Uterus (tissue), 2 donors: ENCODE results near the gene RNF141.

Source experiments
- CTCF ChIP-seq, 4 experiments: fragments of 200-600 bp in 2 of 4; fragments of 450-650 bp in 2 of 4; sonication (generic) in 2 of 4; IDR thresholded peaks; one replicate each; pipeline ENCODE4 v1.5.1; 2016 to 2019; ENCODE audit warnings: antibody characterized with exemption in 4 of 4, mild to moderate bottlenecking in 2 of 4, moderate library complexity in 1 of 4
- POLR2A ChIP-seq, 2 donors: fragments of 450-650 bp; IDR thresholded peaks; one replicate each; pipeline ENCODE4 v1.6.1; 2016; ENCODE audit warnings: antibody characterized with exemption in 2 of 2, mild to moderate bottlenecking in 1 of 2, moderate library complexity in 1 of 2

- TF ChIP-seq POLR2A (IDR thresholded peaks at IDR 0.05) (no peak), CTCF (IDR thresholded peaks at IDR 0.05) (no peak)
These were observed 61.0 kb downstream of the RNF141 start for GRCh38 chr11:10480026-10480425.
